GM18520 (cell line): ENCODE results near the gene KY.

Source experiments
- ATAC-seq: cut with Tn5 transposase; IDR thresholded peaks from one replicate; pipeline ENCODE4 v1.9.1; 2021; ENCODE audit not compliant: unreplicated experiment

The KY gene

DNA sequence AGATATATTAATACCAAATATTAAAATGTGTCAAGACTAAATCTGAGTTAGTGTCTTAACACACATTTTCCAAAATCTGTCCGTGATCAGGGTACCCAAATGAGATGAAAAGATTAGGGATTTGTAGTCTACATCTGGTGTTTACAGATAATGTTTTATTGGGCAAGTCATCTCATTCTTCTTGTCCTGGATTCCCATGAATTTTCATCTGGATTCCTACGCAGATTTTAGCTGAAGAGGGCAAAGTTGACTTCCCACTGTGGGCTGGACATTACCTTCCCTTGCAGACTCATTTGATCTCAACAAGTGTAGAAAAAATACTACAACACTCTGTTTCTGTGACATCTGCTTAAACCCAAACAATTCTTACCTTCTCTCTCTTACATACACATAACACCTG is 85.8 kb downstream of the KY start:
- no peak for ATAC-seq

- no peak for ATAC-seq
Measured at GRCh38 chr3:134563601-134564000, 87.2 kb downstream of the KY start.

DNA sequence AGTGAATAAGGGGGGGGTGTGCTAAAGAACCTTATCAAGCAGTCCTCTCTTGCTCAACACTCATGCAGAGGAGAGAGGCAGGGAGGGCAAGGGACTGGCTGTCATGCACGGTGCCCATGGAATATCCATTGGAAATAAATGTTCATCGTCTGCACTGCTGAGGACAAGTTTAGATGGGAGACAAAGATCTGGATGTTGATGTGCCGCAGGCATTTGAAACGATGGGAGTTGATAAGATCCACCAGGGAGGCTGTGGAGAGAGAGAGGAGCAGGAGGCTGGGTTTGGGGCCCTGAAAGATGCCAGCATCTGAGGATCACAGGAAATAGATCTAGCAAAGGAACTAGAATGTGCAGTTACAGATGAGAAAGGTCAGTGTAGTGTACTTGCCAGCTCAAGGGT is 88.8 kb downstream of the KY start:
- ATAC-seq, result no peak

GRCh38 chr3:134559591-134559990 is 91.2 kb downstream of the KY start:
- no peak for ATAC-seq
